ENCODE results near the gene AACS.
"Not testable (repeated sequence)": the region's sequence is repeated elsewhere in the genome, so short reads cannot be mapped to it uniquely, and the experiment has no call there.

Gene AACS

DNA sequence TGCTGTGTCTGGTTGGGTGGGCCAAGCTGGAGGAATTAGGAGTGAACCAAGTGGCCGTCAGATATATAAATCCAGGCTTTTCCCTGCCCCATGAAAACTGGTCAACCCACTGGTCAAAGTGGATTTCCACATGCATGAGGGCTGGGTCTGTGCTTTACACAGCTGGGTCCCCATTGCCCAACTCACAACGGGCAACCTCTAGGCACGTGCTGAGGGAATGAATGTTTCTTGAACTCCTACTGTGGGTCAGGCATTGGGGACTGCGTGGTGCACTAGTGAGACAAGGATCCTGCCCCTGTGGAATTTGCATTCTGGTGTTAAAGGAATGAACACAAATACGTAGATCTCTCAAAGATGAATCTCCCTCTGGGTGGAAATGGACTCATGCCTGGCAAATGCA lies 7.5 kb upstream of the AACS start:
- DNase-seq: no peak

DNA sequence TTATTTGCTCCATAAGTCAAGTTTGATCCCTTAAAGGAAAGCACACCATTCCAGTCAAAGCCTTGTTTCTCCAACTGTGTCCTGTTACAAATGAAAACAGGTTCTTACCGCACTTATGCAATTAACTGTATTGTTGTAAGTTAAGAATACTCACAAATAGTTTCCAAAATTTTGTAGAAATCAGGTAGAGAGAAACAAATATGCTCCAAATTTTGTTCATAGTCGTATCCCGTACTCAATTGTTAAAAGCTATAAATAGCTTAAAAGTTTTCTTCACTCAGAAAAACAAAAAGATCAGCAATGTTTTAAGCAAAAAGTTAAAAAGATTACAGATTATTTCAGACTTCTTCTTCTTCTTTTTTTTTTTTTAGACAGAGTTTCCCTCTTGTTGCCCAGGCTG lies 4.0 kb upstream of the AACS start:
- no peak for DNase-seq

DNA sequence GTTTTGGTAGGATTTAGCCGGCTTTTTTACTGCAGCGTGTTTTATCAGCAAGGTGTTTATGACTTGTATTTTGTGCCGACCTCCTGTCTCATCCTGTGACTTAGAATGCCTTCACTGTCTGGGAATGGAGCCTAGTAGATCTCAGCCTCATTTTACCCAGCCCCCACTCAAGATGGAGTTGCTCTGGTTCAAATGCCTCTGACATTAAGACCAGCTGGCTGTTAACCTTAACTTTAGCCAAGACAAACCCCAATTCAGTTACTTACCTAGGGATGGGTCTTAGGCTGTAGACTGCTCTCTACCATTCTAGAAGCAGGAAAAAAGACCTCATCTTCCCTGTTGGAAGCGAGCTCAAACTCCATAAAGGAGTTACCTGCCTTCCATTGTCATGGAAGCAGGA lies 1.7 kb upstream of the AACS start:
- not testable (repeated sequence) for DNase-seq

DNA sequence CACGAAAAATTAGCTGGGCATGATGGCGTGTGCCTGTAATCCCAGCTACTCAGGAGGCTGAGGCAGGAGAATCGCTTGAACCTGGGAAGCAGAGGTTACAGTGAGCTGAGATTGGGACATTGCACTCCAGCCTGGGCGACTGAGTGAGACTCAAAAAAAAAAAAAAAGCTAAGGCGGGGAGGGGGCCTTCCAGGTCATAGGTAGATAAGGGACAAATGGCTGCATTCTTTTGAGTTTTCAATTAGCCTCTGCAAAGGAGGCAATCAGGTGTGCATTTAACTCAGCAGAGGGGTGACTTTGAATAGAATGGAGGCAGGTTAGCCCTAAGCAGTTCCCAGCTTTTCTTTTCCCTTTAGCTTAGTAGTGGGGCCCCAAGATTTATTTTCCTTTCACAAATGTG lies 743 bp upstream of the AACS start:
- no peak for DNase-seq

- DNase-seq: no peak
Measured at GRCh38 chr12:125065919-125066570, 810 bp downstream of the AACS start.

DNA sequence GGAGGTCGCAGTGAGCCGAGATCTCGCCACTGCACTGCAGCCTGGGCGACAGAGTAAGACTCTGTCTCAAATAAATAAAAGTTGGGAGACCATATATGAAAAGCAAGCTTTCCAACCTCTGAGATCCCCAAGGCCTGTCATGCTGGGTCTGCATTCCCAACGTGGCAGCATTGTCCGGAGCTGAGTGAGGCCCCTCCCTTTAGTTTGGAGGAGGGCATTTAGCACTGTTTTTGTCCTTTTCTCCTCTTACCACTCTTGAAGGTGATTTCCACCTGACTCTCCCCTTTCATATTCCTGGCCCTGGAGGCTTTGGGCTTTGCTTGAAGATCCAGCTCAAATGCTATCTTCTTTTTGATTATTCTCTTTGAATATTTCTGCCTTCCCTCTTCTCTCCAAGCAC lies 3.2 kb downstream of the AACS start:
- DNase-seq: no peak

GRCh38 chr12:125069616-125070015 lies 4.4 kb downstream of the AACS start:
- DNase-seq: no peak

DNA sequence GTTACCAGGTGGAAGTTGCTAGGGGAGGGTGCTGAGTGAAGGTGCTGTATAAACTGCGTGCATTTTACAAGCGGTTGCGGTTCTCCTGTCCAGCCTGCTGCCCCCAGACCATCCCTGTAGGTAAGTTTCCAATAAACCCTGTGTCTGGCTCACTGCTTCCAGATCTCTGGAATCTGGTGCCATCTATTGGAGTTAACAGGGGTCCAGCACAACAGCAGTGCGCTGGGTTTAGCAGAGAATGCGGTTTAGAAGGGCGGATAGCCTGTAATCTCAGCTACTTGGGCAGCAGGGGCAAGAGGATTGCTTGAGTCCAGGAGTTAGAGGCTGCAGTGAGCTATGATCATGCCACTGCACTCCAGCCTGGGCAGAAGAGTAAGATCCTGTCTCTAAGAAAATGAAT lies 4.9 kb downstream of the AACS start:
- no peak for DNase-seq

- DNase-seq: no peak
Measured at GRCh38 chr12:125070661-125071390, 5.6 kb downstream of the AACS start.

GRCh38 chr12:125071456-125071855 lies 6.2 kb downstream of the AACS start:
- DNase-seq: no peak

DNA sequence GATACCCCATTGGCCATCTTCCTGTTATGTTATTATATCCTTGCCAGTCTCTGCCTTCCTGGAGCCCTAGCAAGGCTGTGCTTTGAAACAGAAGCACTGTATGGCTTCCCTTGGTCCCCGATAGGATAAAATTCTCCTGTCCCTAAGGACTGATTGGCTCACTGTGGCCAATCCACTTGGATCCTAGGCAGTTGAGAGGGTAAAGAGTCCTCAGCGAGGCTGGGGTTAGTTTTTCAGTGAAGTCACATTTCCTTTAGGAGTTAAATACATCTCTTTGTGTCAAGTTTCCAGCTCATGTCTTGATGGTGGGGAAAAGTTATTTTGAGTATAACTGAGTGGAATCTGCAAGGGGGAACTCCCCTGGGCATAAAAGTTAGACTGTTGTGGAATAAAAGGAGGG lies 7.3 kb downstream of the AACS start:
- no peak for DNase-seq

DNA sequence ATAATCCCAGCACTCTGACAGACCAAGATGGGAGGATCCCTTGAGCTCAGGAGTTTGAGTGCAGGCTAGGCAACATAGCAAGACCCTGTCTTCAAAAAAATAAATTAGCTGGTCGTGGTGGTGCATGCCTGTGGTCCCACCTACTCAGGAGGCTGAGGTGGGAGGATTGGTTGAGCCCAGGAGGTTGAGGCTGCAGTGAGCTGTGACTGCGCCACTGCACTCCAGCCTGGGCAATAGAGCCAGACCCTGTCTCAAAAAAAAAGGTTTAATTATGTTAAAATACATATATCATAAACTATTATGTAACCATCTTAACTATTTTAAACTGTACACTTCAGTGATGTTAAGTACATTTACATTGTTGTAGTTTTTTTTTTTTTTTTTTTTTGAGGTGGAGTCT lies 9.1 kb downstream of the AACS start:
- DNase-seq: not testable (repeated sequence)

DNA sequence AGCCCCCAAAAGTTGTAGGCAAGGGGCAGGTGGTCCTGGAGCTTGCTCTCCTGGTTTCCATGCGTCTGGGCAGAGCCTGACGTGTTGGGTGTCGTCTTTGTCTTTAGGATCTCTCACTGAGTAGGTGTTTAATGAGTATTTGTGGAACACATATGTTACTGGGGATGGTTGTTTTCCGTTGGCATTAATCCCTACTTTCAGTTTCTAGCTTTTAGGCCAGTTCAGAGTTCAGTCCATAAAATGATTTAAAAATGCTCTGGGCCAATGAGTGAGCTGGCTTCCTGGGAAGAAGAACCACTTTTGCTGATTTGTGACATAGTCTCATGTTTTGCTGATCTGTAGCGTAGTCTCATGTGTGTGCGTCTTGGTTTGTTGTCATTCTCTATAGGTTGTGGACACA lies 10.9 kb downstream of the AACS start:
- no peak for DNase-seq

- no peak for DNase-seq
Measured at GRCh38 chr12:125079084-125079483, 13.8 kb downstream of the AACS start.

DNA sequence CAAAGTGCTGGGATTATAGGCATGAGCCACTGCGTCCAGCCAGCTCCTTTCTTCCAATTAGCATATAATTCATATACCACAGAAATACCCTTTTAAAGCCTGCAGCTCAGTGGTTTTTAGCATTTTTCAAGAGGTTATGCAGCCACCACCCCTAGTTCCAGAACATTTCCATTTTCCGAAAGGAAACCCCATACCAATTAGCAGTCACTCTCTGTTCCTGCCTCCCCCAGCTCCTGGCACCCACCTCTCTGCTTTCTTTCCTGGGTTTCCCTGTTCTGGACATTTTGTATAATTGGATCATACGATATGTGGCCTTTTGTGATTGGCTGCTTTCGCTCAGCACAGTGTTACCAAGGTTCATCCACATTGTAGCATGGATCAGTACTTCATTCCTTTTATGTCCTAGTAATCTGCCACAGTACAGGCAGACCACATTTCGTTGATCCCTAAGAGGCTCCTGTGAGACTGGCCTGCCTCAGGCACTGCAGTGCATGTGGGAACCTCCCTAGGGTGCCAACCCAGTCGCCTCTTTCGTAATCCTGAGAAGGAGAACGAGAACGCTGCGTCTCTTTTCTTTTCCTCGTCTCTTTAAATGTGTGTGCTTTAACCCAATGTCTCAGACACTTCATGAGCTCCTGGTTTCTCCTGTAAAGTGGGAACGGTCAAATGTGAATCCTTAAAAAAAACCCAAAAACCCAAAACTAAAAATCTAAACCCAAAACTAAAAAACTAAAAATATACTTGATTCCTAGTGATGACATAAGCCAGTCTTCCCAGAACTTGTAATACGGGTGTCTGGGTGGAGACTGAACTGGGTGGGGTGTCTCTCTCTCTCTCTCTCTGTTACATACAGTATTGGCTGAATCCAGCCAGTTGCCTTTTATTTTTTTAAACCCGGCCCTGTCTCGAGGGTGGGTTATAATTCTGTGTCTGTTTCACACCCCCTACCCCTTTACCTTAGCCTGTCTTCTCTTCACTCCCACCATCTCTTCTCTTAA lies 14.7 kb downstream of the AACS start:
- DNase-seq: no peak

DNA sequence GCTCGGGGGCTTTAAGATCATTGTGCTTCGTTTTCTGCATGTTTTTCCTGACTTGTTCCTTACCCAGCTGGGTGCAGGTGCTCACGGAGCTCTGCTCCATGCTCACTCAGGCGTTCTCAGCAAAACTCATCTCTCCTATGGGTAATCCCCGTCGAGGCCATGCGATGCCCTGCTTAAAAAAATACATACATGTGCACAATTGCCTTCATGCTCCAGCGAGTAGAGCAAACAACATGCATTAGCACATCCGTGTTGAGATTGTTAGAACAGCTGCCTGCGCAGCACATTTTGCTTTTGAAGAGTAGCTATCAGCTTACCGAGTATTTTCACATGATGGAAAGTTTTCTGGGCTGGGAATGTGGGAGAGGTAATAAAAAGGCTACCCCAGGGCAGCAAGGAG lies 16.2 kb downstream of the AACS start:
- no peak for DNase-seq

- no peak for DNase-seq
Measured at GRCh38 chr12:125083072-125083471, 17.8 kb downstream of the AACS start.

GRCh38 chr12:125088199-125088598 lies 23.0 kb downstream of the AACS start:
- DNase-seq: not testable (repeated sequence)

- no peak for DNase-seq
Measured at GRCh38 chr12:125089083-125089482, 23.8 kb downstream of the AACS start.

DNA sequence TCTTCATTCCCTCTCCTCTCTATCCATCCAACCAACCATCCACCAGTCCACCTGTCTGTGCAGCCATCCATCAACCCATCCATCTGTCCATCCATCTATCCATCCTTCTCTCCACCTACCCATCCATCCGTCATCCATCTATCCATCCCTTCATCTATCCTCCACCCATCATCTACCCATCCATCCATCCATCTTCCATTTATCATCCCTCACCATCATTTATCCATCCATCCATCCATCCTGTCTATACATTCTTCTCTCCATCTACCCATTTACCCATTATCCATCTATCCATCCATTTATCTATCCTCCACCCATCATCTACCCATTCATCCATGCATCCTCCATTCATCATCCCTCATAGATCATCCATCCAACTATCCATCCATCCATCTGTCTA lies 24.4 kb downstream of the AACS start:
- no peak for DNase-seq

DNA sequence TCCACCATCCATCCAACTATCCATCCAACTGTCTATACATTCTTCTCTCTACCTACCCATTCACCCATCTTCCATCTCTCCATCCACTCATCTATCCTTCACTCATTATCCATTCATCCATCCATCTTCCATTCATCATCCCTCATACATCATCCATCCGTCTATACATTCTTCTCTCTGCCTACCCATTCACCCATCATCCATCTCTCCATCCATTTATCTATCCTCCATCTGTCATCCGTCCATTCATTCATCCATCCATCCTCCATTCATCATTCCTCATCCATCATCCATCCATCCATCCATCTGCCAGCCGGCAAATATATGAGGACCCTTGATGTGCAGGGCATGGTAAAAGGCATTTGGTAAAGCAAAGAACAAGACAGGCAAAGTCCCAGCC lies 25.2 kb downstream of the AACS start:
- no peak for DNase-seq

GRCh38 chr12:125091401-125091800 lies 26.2 kb downstream of the AACS start:
- no peak for DNase-seq

GRCh38 chr12:125092108-125092871 lies 27.1 kb downstream of the AACS start:
- no peak for DNase-seq

Measured in cerebellar nuclear complex (tissue), 1 donor.